GM13977 (cell line): ENCODE data around the gene KRTAP16-1.

Source experiments
- DNase-seq: peaks from one replicate; pipeline ENCODE4 v3.0.0; 2012; ENCODE audit warnings: low spot score
- CTCF ChIP-seq: IDR thresholded peaks from 2 replicates; pipeline ENCODE4 v1.5.1; 2012; ENCODE audit warnings: mild to moderate bottlenecking, control low read depth; ENCODE audit not compliant: insufficient read depth; ENCODE audit errors: extremely low read depth, missing control alignments
- in situ Hi-C: fragments of 300-500 bp; cut with MboI; formaldehyde crosslinking; loops from one replicate; pipeline ENCODE4 v1.12.0; 2022; ENCODE audit warnings: low sequenced_read_pairs, low pct_unique_long_range_greater_than_20kb, mixed read lengths, inconsistent platforms; ENCODE audit not compliant: unreplicated experiment

Gene KRTAP16-1

GRCh38 chr17:41329279-41329948, 20.3 kb upstream of the KRTAP16-1 start:
- no peak for DNase-seq
- in situ Hi-C loops: no loop called here
- TF ChIP-seq CTCF: peak; percentile 64

GRCh38 chr17:41328207-41328606, 19.1 kb upstream of the KRTAP16-1 start:
- no peak for TF ChIP-seq CTCF
- in situ Hi-C loops: no loop called here

GRCh38 chr17:41327411-41328120, 18.5 kb upstream of the KRTAP16-1 start:
- no peak for DNase-seq
- in situ Hi-C loops: no loop called here
- no peak for TF ChIP-seq CTCF

More at GRCh38 chr17:41328207-41328606, 19.1 kb upstream of the KRTAP16-1 start:
- DNase-seq: no peak

GRCh38 chr17:41326173-41327145, 17.4 kb upstream of the KRTAP16-1 start:
- in situ Hi-C loops: no loop called here
- no peak for TF ChIP-seq CTCF
- DNase-seq: no peak

- in situ Hi-C loops: no loop called here
These were observed 16.5 kb upstream of the KRTAP16-1 start for GRCh38 chr17:41325611-41326010.

More at GRCh38 chr17:41325611-41326010, 16.5 kb upstream of the KRTAP16-1 start:
- no peak for DNase-seq
- no peak for TF ChIP-seq CTCF
